Measurements from ENCODE around the gene FSD1L. TPM values are rescaled to one million over a fixed set of nuclear protein-coding genes. Genes with fewer than 3 reads are reported as not detected.

FSD1L gene
- total RNA-seq, 1 donor from 2014 or later: 17.6 TPM

GRCh38 chr9:105435453-105435852, 12.4 kb upstream of the FSD1L start:
- DNase-seq (ENCODE audit: low read depth): no peak

DNA sequence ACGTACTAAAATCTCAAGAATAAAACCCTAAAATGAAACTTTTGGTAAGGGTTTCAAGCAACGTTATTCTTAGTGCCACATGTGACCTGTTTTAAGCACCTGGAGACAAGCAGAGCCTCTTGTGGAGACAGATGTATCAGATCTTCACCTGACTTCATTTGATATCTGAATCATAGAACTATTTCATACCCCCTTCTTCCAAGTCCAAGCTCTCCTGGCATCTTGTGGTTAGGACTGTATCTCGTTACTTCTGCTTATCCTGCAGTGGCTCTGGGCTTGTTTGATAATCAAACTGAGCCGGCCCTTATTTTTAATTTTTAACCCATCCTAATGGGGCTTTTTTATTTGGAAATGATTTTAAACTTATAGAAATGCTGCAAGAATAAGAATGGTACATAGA, 11.1 kb upstream of the FSD1L start:
- peak; percentile 35 for DNase-seq (ENCODE audit: low read depth)

- no peak for DNase-seq (ENCODE audit: low read depth)
Observed at GRCh38 chr9:105437704-105438103, 10.1 kb upstream of the FSD1L start.

DNA sequence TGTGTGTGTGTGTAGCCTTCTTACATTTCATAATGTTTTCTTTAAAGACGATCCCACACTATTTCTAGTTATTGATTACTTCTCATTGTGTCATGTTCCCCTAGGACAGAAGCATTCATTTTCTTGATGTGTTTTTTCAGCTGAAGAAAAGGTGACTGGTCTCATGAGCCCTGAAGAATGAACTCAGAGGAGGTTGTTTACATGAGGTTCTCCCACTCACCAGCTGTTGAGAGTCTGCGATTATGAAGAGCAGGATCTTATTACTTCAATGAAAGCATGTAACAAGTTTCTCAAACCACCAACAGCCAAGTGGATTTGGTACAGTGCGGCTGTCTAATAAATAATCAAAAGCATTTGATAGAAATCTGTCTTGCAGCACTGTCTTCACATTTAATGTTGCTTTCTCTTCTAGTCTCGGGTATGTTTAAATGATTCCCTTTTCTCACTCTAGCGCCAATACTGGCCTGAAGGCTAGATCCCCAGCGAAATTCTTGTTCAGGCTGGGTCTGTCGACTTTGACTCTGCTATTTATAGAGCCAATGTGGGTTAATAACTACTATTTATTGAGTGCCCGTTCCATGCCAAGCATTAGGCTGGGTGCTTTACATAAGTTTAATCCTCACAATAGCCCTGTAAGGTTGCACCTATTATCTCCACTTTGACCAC, 9.6 kb upstream of the FSD1L start:
- peak; percentile 90 for DNase-seq (ENCODE audit: low read depth)

- DNase-seq (ENCODE audit: low read depth): peak; percentile 91
Observed at GRCh38 chr9:105439428-105439827, 8.4 kb upstream of the FSD1L start.

DNA sequence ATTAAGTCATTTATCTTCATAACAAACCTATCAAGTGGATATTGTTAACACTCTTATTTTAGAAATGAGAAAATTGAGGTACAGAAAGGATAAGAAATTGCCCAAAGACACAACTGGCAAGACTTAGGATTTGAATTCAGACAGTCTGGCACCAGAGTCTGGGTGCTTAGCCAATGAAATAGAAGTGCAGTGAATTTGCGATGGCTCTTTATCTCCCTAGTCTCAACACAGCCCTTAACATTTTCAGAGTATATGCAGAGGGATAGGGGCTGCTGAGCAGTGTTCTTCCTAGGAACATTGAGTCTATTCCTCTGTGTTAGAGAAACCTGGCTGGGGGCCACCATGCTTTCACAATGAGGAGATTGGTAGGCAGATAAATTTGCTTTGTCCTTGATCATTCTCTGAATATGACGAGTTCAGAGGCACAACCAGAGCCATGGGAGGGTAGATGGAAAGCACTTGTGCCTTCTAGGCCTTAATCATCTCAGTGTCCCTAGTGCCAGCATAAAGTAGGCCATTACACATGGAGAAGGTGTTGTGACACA, 6.1 kb upstream of the FSD1L start:
- no peak for DNase-seq (ENCODE audit: low read depth)

DNA sequence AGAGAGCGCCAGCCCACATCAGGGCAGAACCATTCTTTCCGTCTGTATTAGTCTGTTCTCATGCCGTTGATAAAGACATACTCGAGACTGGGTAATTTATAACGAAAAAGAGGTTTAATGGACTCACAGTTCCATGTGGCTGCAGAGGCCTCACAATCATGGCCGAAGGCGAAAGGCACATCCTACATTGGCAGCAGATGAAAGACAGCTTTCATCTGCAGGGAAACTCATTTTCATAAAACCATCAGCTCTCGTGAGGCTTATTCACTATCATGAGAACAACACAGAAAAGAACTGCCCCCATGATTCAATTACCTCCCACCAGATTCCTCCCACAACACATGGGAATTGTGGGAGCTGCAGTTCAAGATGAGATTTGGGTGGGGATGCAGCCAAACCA, 4.7 kb upstream of the FSD1L start:
- DNase-seq (ENCODE audit: low read depth): no peak

DNA sequence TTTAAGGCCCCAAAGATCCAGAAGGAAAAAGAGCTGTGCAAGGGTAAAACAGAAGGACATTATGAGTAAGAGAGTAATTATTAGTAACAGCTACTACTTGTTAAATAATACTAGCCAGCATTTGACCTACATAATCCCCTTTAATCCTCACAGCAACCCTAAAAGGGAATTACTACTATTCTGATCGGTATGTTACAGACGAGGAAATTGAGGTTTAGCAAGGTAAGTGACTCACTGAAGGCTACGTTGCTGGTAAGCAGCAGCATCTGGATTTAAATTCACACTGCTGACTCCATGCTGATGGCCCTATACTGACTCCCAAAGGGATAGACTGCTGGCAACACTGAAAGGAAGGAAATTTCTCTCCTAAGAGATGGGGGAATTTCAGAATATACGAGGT, 3.7 kb upstream of the FSD1L start:
- DNase-seq (ENCODE audit: low read depth): peak; percentile 43

DNA sequence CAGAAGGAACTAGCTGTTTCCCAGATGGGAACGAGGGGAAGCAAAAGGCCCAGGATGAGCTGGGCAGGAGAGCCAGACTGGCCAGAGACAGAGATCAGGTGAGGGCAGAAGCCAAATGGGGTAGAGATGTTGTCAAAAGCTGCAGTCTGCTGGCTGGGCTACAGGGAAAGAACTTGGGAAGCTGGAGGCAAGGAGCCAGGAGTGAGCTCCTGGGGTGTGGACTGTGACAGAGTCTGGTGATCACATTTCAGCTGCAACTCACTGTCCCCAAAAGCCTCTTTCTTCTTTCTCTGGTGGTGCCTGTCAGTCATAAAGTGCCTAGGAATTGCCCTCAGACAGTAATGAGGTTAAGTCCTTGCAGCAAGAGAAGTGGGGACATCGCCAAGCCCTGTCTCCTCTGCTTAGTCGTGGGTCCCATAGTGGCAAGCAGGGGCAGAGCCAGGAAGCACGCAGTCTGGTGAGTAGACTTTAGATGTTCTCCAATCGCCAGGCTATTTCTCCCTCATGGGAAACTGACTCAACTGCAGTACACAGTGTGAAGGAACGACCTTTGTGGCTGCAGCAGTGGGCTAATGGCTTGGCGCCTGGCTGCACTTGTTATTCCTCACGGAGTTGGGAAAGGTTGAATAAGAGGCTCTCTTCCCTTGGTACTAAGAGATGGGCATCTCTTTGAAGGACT, 2.5 kb upstream of the FSD1L start:
- DNase-seq (ENCODE audit: low read depth): peak; percentile 79

- no peak for DNase-seq (ENCODE audit: low read depth)
Observed at GRCh38 chr9:105447386-105447813, 434 bp upstream of the FSD1L start.

DNA sequence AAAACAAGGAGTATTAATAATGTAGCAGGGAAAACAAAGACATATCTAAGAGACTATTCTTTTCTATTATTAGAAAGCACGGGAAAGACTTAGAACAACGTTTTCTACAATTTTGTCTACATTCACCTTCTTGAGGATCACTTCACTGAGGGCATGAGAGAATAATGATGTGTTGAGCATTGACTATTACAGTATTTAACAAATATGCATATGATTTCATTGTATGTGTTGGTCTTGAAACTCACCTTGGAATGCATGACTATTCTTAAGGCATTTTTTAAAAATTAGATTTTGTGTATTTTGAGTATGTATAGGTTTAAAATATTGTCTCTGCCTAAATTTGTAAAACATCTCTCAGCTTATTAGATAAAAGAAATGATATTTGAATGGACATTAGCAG, 1.2 kb downstream of the FSD1L start:
- no peak for DNase-seq (ENCODE audit: low read depth)

GRCh38 chr9:105452185-105452584, 4.4 kb downstream of the FSD1L start:
- no peak for DNase-seq (ENCODE audit: low read depth)

DNA sequence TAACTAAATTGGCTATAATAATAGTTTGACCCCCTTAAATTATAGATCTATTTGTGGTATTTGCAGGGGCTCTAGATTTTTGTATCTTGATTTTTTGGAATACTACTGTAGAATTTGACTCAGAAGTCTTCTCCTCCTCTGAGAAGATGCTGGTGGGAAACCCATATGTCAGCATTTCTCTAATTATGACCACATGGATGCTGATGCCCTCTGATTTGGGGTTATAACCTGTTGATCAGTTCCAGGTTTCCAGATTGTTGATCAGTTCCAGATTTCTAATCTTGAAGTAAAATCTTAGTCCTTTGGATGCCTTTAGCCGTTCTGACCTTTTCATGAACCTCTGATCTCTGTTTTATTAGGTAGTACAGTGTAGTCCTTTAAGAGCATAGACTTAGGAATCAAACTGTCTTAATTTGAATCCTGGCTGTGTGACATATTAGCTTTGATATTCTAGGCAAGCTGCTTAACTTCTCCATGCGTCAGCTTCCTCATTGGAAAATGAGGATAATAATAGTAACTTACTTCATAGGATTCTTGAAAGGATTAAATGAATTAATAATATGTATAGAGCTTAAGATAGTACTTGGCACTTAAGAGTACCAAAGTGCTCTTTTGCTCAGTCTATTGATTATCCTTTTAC, 8.1 kb downstream of the FSD1L start:
- DNase-seq (ENCODE audit: low read depth): no peak

GRCh38 chr9:105457560-105458294, 9.9 kb downstream of the FSD1L start:
- DNase-seq (ENCODE audit: low read depth): peak; percentile 33

DNA sequence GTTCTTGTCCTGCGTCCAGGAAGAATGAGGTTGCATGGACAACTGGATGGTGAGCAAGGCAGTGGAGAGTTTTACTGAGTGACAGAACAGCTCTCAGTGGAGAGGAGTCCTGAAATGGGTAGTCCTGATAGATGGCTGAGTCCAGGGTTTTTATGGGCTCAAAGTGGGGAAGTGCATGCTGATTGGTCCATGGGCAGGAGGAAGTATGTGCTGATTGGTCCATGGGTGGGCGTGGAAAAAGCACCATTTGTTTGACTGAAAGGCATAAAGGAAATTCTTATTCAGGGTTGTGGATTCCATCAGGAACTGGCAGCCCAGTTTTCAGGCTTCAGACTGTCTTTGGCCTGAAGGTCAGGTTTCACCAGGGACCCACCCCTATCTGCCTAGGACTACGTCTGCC, 10.6 kb downstream of the FSD1L start:
- no peak for DNase-seq (ENCODE audit: low read depth)

DNA sequence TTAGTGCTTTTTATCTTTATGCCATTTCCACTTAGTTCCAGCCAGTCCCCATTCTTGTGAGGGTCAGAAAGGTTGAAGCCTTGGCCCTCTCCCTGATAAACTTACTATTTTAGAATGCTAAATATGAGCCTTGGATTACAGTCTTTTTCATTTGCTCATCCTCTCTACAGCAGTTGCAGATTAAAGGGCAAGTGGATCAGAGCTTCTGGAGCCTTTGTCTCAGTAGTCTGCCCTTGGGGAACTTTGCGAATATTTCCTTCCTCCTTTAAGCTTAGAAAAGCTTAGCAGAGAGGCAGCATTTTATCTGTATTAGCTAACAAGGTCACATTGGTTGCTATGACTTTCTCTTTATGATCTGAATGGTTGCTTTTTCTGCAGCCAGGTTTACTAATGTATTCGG, 11.5 kb downstream of the FSD1L start:
- DNase-seq (ENCODE audit: low read depth): no peak

DNA sequence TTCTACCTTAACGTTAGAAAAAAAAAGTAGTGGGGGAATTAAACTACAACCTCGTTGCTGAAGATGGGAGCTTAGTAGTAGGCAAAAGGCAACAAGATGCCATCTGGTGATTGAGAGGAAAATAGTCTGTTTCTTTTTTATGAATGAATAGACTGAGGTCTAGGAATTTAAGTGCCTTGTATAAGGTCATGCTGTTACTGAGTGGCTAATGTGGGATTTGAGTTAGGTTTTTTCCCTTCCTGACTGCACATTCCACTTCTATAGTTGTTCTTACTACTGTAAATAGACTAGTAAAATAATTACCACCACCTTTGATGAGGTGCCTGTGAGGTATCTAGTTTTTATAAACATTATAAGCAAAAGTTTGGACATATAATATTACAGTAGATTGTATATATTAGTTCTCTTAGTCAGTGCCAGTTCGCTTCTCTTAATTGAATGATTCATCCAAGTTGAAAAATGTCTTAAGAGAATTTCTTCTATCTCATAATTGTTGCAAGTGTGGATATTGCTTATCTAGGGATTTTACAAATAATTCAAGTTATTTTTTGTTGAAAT, 19.1 kb downstream of the FSD1L start:
- DNase-seq (ENCODE audit: low read depth): no peak

- no peak for DNase-seq (ENCODE audit: low read depth)
Observed at GRCh38 chr9:105468875-105469274, 21.0 kb downstream of the FSD1L start.

GRCh38 chr9:105473221-105473620, 25.4 kb downstream of the FSD1L start:
- DNase-seq (ENCODE audit: low read depth): no peak

- peak; percentile 56 for DNase-seq (ENCODE audit: low read depth)
Observed at GRCh38 chr9:105475302-105475701, 27.5 kb downstream of the FSD1L start.

GRCh38 chr9:105479846-105480245, 32.0 kb downstream of the FSD1L start:
- no peak for DNase-seq (ENCODE audit: low read depth)
